ENCODE results near the gene MMP24. TPM values are rescaled to one million over a fixed set of nuclear protein-coding genes. Genes with fewer than 3 reads are reported as not detected.
"Not testable (repeated sequence)": the region's sequence is repeated elsewhere in the genome, so short reads cannot be mapped to it uniquely, and the experiment has no call there.

The MMP24 gene
- not detected for total RNA-seq

- H3K27me3 Mint-ChIP-seq = peaks cover 38% of the 10 kb centered on the region
- H3K27ac Mint-ChIP-seq = no peak within 1 kb of the TSS
- H3K4me3 Mint-ChIP-seq = peak within 1 kb of the TSS; percentile 62
- peaks cover 12% of the 10 kb centered on the region for H3K36me3 Mint-ChIP-seq
- H3K4me1 Mint-ChIP-seq = peaks cover 3% of the 10 kb centered on the region
- no peak for DNase-seq
- no peaks in the 10 kb centered on the region for H3K9me3 Mint-ChIP-seq
Observed at GRCh38 chr20:35226126-35226883, at the start of gene MMP24. TSS of gene MMP24 (plus strand) at chr20:35226690. CDS start at chr20:35226739, 49 bp downstream.

- no peak for DNase-seq
- Mint-ChIP-seq H3K27me3 (no peaks in the 10 kb centered on the region), H3K4me1 (no peaks in the 10 kb centered on the region), H3K27ac (no peak overlapping the region), H3K36me3 (peaks cover 3% of the 10 kb centered on the region), H3K9me3 (no peaks in the 10 kb centered on the region), H3K4me3 (no peak overlapping the region)
Observed at GRCh38 chr20:35179292-35180212, 46.9 kb upstream of the MMP24 start.

GRCh38 chr20:35180266-35180665 is 46.2 kb upstream of the MMP24 start:
- Mint-ChIP-seq H3K27me3 (no peaks in the 10 kb centered on the region), H3K4me3 (no peak overlapping the region), H3K4me1 (no peaks in the 10 kb centered on the region), H3K27ac (no peak overlapping the region), H3K9me3 (no peaks in the 10 kb centered on the region), H3K36me3 (peaks cover 2% of the 10 kb centered on the region)
- no peak for DNase-seq

GRCh38 chr20:35181731-35182130 is 44.8 kb upstream of the MMP24 start:
- H3K27ac Mint-ChIP-seq = no peak overlapping the region
- DNase-seq = no peak
- no peaks in the 10 kb centered on the region for H3K27me3 Mint-ChIP-seq
- no peak overlapping the region for H3K4me3 Mint-ChIP-seq
- H3K36me3 Mint-ChIP-seq = no peaks in the 10 kb centered on the region
- H3K4me1 Mint-ChIP-seq = no peaks in the 10 kb centered on the region
- H3K9me3 Mint-ChIP-seq = no peaks in the 10 kb centered on the region

- H3K27ac Mint-ChIP-seq, H3K36me3 Mint-ChIP-seq, H3K27me3 Mint-ChIP-seq, H3K9me3 Mint-ChIP-seq, H3K4me1 Mint-ChIP-seq, H3K4me3 Mint-ChIP-seq, DNase-seq: not testable (repeated sequence)
Observed at GRCh38 chr20:35186691-35187289, 39.7 kb upstream of the MMP24 start.

- Mint-ChIP-seq H3K9me3 (no peaks in the 10 kb centered on the region), H3K27ac (no peak overlapping the region), H3K36me3 (no peaks in the 10 kb centered on the region), H3K4me1 (no peaks in the 10 kb centered on the region), H3K27me3 (no peaks in the 10 kb centered on the region), H3K4me3 (no peak overlapping the region)
- no peak for DNase-seq
Observed at GRCh38 chr20:35187584-35188190, 38.8 kb upstream of the MMP24 start.

- not testable (repeated sequence) for H3K4me1 Mint-ChIP-seq, H3K4me3 Mint-ChIP-seq, H3K36me3 Mint-ChIP-seq, H3K27ac Mint-ChIP-seq, DNase-seq, H3K27me3 Mint-ChIP-seq, H3K9me3 Mint-ChIP-seq
Observed at GRCh38 chr20:35189223-35189622, 37.3 kb upstream of the MMP24 start.

- DNase-seq = no peak
- Mint-ChIP-seq H3K27me3 (no peaks in the 10 kb centered on the region), H3K36me3 (peaks cover 3% of the 10 kb centered on the region), H3K27ac (no peak overlapping the region), H3K4me3 (no peak overlapping the region), H3K9me3 (peaks cover 2% of the 10 kb centered on the region), H3K4me1 (no peaks in the 10 kb centered on the region)
Observed at GRCh38 chr20:35190556-35190955, 35.9 kb upstream of the MMP24 start.

GRCh38 chr20:35191419-35192117 is 34.9 kb upstream of the MMP24 start:
- H3K4me3 Mint-ChIP-seq = no peak overlapping the region
- peaks cover 5% of the 10 kb centered on the region for H3K9me3 Mint-ChIP-seq
- H3K27me3 Mint-ChIP-seq = no peaks in the 10 kb centered on the region
- peaks cover 6% of the 10 kb centered on the region for H3K36me3 Mint-ChIP-seq
- DNase-seq = no peak
- no peaks in the 10 kb centered on the region for H3K4me1 Mint-ChIP-seq
- H3K27ac Mint-ChIP-seq = no peak overlapping the region

GRCh38 chr20:35192118-35192872 is 34.2 kb upstream of the MMP24 start:
- H3K27ac Mint-ChIP-seq = no peak overlapping the region
- no peaks in the 10 kb centered on the region for H3K27me3 Mint-ChIP-seq
- no peak for DNase-seq
- no peaks in the 10 kb centered on the region for H3K4me1 Mint-ChIP-seq
- peaks cover 11% of the 10 kb centered on the region for H3K36me3 Mint-ChIP-seq
- H3K9me3 Mint-ChIP-seq = peaks cover 12% of the 10 kb centered on the region
- no peak overlapping the region for H3K4me3 Mint-ChIP-seq

- not testable (repeated sequence) for H3K27me3 Mint-ChIP-seq, DNase-seq, H3K4me3 Mint-ChIP-seq, H3K27ac Mint-ChIP-seq, H3K4me1 Mint-ChIP-seq
- Mint-ChIP-seq H3K36me3 (peaks cover 17% of the 10 kb centered on the region), H3K9me3 (peaks cover 13% of the 10 kb centered on the region)
Observed at GRCh38 chr20:35193031-35193791, 33.3 kb upstream of the MMP24 start.

- H3K36me3 Mint-ChIP-seq = peaks cover 25% of the 10 kb centered on the region
- DNase-seq = no peak
- no peak overlapping the region for H3K4me3 Mint-ChIP-seq
- no peak overlapping the region for H3K27ac Mint-ChIP-seq
- peaks cover 20% of the 10 kb centered on the region for H3K9me3 Mint-ChIP-seq
- no peaks in the 10 kb centered on the region for H3K27me3 Mint-ChIP-seq
- H3K4me1 Mint-ChIP-seq = no peaks in the 10 kb centered on the region
Observed at GRCh38 chr20:35196313-35196712, 30.2 kb upstream of the MMP24 start.

GRCh38 chr20:35199740-35200139 is 26.8 kb upstream of the MMP24 start:
- H3K27me3 Mint-ChIP-seq = no peaks in the 10 kb centered on the region
- H3K27ac Mint-ChIP-seq = no peak overlapping the region
- H3K36me3 Mint-ChIP-seq = peaks cover 25% of the 10 kb centered on the region
- no peaks in the 10 kb centered on the region for H3K4me1 Mint-ChIP-seq
- no peak overlapping the region for H3K4me3 Mint-ChIP-seq
- H3K9me3 Mint-ChIP-seq = peaks cover 20% of the 10 kb centered on the region
- no peak for DNase-seq

Measured in activated naive CD8-positive, alpha-beta T cell treated with anti-CD3 and anti-CD28 coated beads for 36 hours (primary cell).